Transverse colon (tissue), 4 donors: ENCODE measurements around the gene GLI3. TPM values are rescaled to one million over a fixed set of nuclear protein-coding genes. Genes with fewer than 3 reads are reported as not detected.

Experiments
- DNase-seq: peaks from one replicate; pipeline ENCODE4 v3.0.0-alpha.2; 2019
- H3K27ac ChIP-seq, 4 donors: fragments of 200-600 bp; sonication (generic); 2 replicates each; pipeline ENCODE4 v1.5.1; 2016 to 2018; ENCODE audit warnings: inconsistent platforms in 4 of 4
- H3K27me3 ChIP-seq: fragments of 200-600 bp; sonication (generic); 2 replicates; pipeline ENCODE4 v1.5.1; 2017; ENCODE audit warnings: inconsistent platforms
- H3K36me3 ChIP-seq, 4 donors: fragments of 200-600 bp; sonication (generic); 2 replicates each; pipeline ENCODE4 v1.5.1; 2017 to 2019; ENCODE audit warnings: inconsistent platforms in 4 of 4
- H3K4me1 ChIP-seq, 4 donors: fragments of 200-600 bp; sonication (generic); 2 replicates each; pipeline ENCODE4 v1.5.1; 2017 to 2020; ENCODE audit warnings: inconsistent platforms in 4 of 4
- H3K4me3 ChIP-seq, 4 donors: fragments of 200-600 bp; sonication (generic); 1 replicate in 1 of 4; 2 replicates in 3 of 4; pipeline versions ENCODE4 v1.5.1 to v1.6.1; 2017 to 2019; ENCODE audit warnings: inconsistent platforms in 4 of 4
- H3K9me3 ChIP-seq, 2 donors: fragments of 200-600 bp; sonication (generic); 2 replicates each; pipeline ENCODE4 v1.5.1; 2017 to 2019; ENCODE audit warnings: inconsistent platforms in 2 of 2
- CTCF ChIP-seq, 5 experiments: fragments of 200-600 bp in 3 of 5; fragments of 450-650 bp in 2 of 5; sonication (generic) in 3 of 5; IDR thresholded peaks; 1 replicate in 2 of 5; 2 replicates in 3 of 5; pipeline ENCODE4 v1.5.1; 2016 to 2017; ENCODE audit warnings: antibody characterized with exemption in 5 of 5, inconsistent platforms in 3 of 5, mild to moderate bottlenecking in 2 of 5, moderate library complexity in 1 of 5
- EP300 ChIP-seq: sonication (generic); formaldehyde crosslinking; IDR thresholded peaks from one replicate; pipeline ENCODE4 v1.6.1; 2017; ENCODE audit warnings: antibody characterized with exemption, low read depth
- POLR2A ChIP-seq: fragments of 450-650 bp; IDR thresholded peaks from one replicate; pipeline ENCODE4 v1.6.1; 2016; ENCODE audit warnings: antibody characterized with exemption, mild to moderate bottlenecking, moderate library complexity
- POLR2AphosphoS5 ChIP-seq, 3 donors: sonication (generic); formaldehyde crosslinking; IDR thresholded peaks; one replicate each; pipeline ENCODE4 v1.6.1; 2016; ENCODE audit warnings: antibody characterized with exemption in 3 of 3
- WGBS, 2 donors: methylation state at CpG; one replicate each; pipeline ENCODE4 v1.1.5; 2018; ENCODE audit warnings: low coverage in 1 of 2; 5-methylcytosine and 5-hydroxymethylcytosine counted together
- in situ Hi-C, 4 donors: fragments of 200-750 bp; cut with MboI; loops; one replicate each; pipeline versions ENCODE4 v1.15.0 to v1.15.1; 2017; ENCODE audit warnings: low sequenced_read_pairs in 3 of 4, low pct_ligation_motif_present in 1 of 4, low pct_unique_long_range_greater_than_20kb in 1 of 4
- intact Hi-C: fragments of 100-400 bp; cut with DNase I; formaldehyde crosslinking; loops from one replicate; pipeline ENCODE4 v1.15.1; 2023; ENCODE audit warnings: low total_unique reads
- total RNA-seq, 4 donors: library from RNA; depleted of rRNA; stranded (reverse); fragments of >200 nt; gene quantifications; one replicate each; pipeline ENCODE4 v1.1.0, GENCODE V29; 2016

GLI3 gene
- total RNA-seq, 4 donors from 2014 or later = 3.7 to 41.1 (median 5.3) TPM

- intact Hi-C loops (loop anchor here (5.0 kb wide), 2 partner anchors 130 to 750 kb away; no protein-coding TSS in a partner anchor), in situ Hi-C loops (loop anchor here (10.0 to 25.0 kb wide), 2 partner anchors 892 to 895 kb away; no protein-coding TSS in a partner anchor)
- H3K27me3 ChIP-seq = no peaks in the 10 kb centered on the region
- H3K9me3 ChIP-seq = no peaks in the 10 kb centered on the region
- no peaks in the 10 kb centered on the region for H3K36me3 ChIP-seq
- peak overlapping the region; percentile 14 to 48 (median 18) for H3K4me3 ChIP-seq
- peak; percentile 72 for DNase-seq
- peaks cover 0 to 29% (median 17%) of the 10 kb centered on the region in 4 donors for H3K4me1 ChIP-seq
- whole genome bisulfite sequencing, 2 donors = 22 to 41% methylated on average over 5 to 23 of the region's 23 CpGs
- TF ChIP-seq POLR2AphosphoS5 (IDR thresholded peaks at IDR 0.05) (no peak), CTCF (IDR thresholded peaks at IDR 0.05) (no peak), POLR2A (no peak), EP300 (no peak)
- peak overlapping the region; percentile 8 to 57 (median 30) for H3K27ac ChIP-seq
These were observed 294.4 kb downstream of the GLI3 start for GRCh38 chr7:41942468-41943093.

GRCh38 chr7:41940760-41941343 is 296.2 kb downstream of the GLI3 start:
- 0 to 8% methylated on average over 4 to 6 of the region's 6 CpGs for WGBS, 2 donors
- no peaks in the 10 kb centered on the region for H3K27me3 ChIP-seq
- in situ Hi-C loops = loop anchor here (10.0 to 25.0 kb wide), 2 partner anchors 894 to 896 kb away; no protein-coding TSS in a partner anchor
- DNase-seq = peak; percentile 68
- peaks cover 0 to 29% (median 17%) of the 10 kb centered on the region in 4 donors for H3K4me1 ChIP-seq
- intact Hi-C loops = loop anchor here (2.0 to 5.0 kb wide), 3 partner anchors 131 to 906 kb away; no protein-coding TSS in a partner anchor
- no peaks in the 10 kb centered on the region for H3K36me3 ChIP-seq
- no peak overlapping the region for H3K4me3 ChIP-seq
- no peaks in the 10 kb centered on the region for H3K9me3 ChIP-seq
- TF ChIP-seq POLR2AphosphoS5 (IDR thresholded peaks at IDR 0.05) (no peak), POLR2A (no peak), EP300 (no peak), CTCF (IDR thresholded peaks at IDR 0.05) (peak; percentile 78 to 89 (median 86))
- no peak overlapping the region for H3K27ac ChIP-seq

GRCh38 chr7:41938371-41938770 is 298.6 kb downstream of the GLI3 start:
- TF ChIP-seq POLR2AphosphoS5 (IDR thresholded peaks at IDR 0.05) (no peak), EP300 (no peak)
- Histone ChIP-seq H3K4me1 (peaks cover 0 to 22% (median 13%) of the 10 kb centered on the region in 4 donors), H3K27ac (no peak overlapping the region), H3K9me3 (no peaks in the 10 kb centered on the region), H3K4me3 (no peak overlapping the region), H3K27me3 (no peaks in the 10 kb centered on the region), H3K36me3 (no peaks in the 10 kb centered on the region)
- in situ Hi-C loops (loop anchor here in 2 of 4 donors (25.0 kb wide), 1 partner anchor 899 kb away; no protein-coding TSS in a partner anchor), intact Hi-C loops (no loop called here)
- no peak for DNase-seq
- 75 to 82% methylated on average over 2 of the region's 2 CpGs for WGBS, 2 donors

- H3K4me1 ChIP-seq = no peaks in the 10 kb centered on the region
- H3K27me3 ChIP-seq = no peaks in the 10 kb centered on the region
- TF ChIP-seq POLR2AphosphoS5 (IDR thresholded peaks at IDR 0.05) = no peak
- no peak for TF ChIP-seq EP300
- TF ChIP-seq POLR2A = no peak
- no peak for TF ChIP-seq CTCF (IDR thresholded peaks at IDR 0.05)
- no peak overlapping the region for H3K27ac ChIP-seq
- DNase-seq = no peak
- in situ Hi-C loops = loop anchor here in 2 of 4 donors (25.0 kb wide), 1 partner anchor 904 kb away; no protein-coding TSS in a partner anchor
- H3K36me3 ChIP-seq = no peaks in the 10 kb centered on the region
- H3K9me3 ChIP-seq = no peaks in the 10 kb centered on the region
- intact Hi-C loops = no loop called here
- no peak overlapping the region for H3K4me3 ChIP-seq
- WGBS, 2 donors = 96% methylated on average over 4 of the region's 4 CpGs
These were observed 303.6 kb downstream of the GLI3 start for GRCh38 chr7:41933427-41933826.
